ENCODE results near the gene SPCS2.

SPCS2 gene

GRCh38 chr11:74978041-74978440 lies 29.0 kb downstream of the SPCS2 start:
- no peak overlapping the region for H3K4ac ChIP-seq (ENCODE audit: low read depth, low read length)
- H3K4me1 ChIP-seq (ENCODE audit: control insufficient read depth in 1 of 2, insufficient read depth in 2 of 2, low read length in 2 of 2): no peaks in the 10 kb centered on the region
- no peak overlapping the region for H3K4me2 ChIP-seq (ENCODE audit: low read length)
- no peak overlapping the region for H3K14ac ChIP-seq (ENCODE audit: low read length)
- H4K91ac ChIP-seq (ENCODE audit: low read depth, low read length): no peak overlapping the region
- no peaks in the 10 kb centered on the region for H3K79me2 ChIP-seq (ENCODE audit: control insufficient read depth, insufficient read depth, low read length, poor library complexity)
- no peak overlapping the region for H2AK5ac ChIP-seq (ENCODE audit: low read length)
- H2BK12ac ChIP-seq (ENCODE audit: low read length): no peak overlapping the region
- no peak overlapping the region for H2AFZ ChIP-seq (ENCODE audit: insufficient read depth, low read length, poor library complexity)
- H4K12ac ChIP-seq (ENCODE audit: low read depth, low read length): no peak overlapping the region
- H3K27me3 ChIP-seq (ENCODE audit: insufficient read depth, low read length): no peaks in the 10 kb centered on the region
- H3K9ac ChIP-seq (ENCODE audit: low read length): no peak overlapping the region
- no peaks in the 10 kb centered on the region for H3K9me3 ChIP-seq (ENCODE audit: insufficient read depth, low read depth, low read length)
- H3K23ac ChIP-seq (ENCODE audit: low read length): no peak overlapping the region
- no peak overlapping the region for H3K27ac ChIP-seq (ENCODE audit: low read depth, low read length)
- no peaks in the 10 kb centered on the region for H3K79me1 ChIP-seq (ENCODE audit: low read length)
- no peak overlapping the region for H2BK120ac ChIP-seq (ENCODE audit: insufficient read depth, low read length, poor library complexity)
- DNase-seq: no peak
- H2BK5ac ChIP-seq (ENCODE audit: low read depth, low read length, poor library complexity): no peak overlapping the region
- no peak overlapping the region for H3K4me3 ChIP-seq (ENCODE audit: low read depth, low read length)
- no CpG with 5 or more reads among the region's 4 CpGs for WGBS (ENCODE audit: extremely low coverage, insufficient coverage, insufficient read length)
- peaks cover 6 to 19% of the 10 kb centered on the region in 2 experiments for H3K36me3 ChIP-seq (ENCODE audit: control insufficient read depth in 1 of 2, insufficient read depth in 2 of 2, low read length in 2 of 2)
- no peak overlapping the region for H4K8ac ChIP-seq (ENCODE audit: low read depth, low read length)
- no peak overlapping the region for H3K18ac ChIP-seq (ENCODE audit: low read length)

DNA sequence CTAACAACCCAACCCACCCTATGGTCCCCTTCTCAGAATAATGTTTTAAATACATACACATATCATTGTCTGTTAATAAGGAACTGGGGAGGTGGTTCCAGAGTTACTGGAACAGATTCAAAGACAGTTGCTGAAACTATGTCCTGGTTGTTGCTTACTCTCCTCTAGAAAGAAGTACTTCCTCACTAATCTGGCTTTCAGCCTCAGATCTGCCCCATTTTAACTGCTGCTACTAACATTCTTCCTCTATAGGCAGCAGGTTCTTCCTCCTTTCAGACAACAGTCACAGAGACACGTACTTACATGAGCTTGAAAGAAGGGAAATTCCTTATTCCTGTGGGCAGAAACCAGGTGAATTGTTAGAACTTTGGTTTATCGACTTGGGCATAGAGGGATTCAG lies 31.6 kb downstream of the SPCS2 start:
- Histone ChIP-seq H2BK120ac (ENCODE audit: insufficient read depth, low read length, poor library complexity) (no peak overlapping the region), H4K12ac (ENCODE audit: low read depth, low read length) (no peak overlapping the region), H3K14ac (ENCODE audit: low read length) (no peak overlapping the region), H3K9ac (ENCODE audit: low read length) (no peak overlapping the region), H3K27ac (ENCODE audit: low read depth, low read length) (no peak overlapping the region), H3K27me3 (ENCODE audit: insufficient read depth, low read length) (no peaks in the 10 kb centered on the region), H3K4me2 (ENCODE audit: low read length) (no peak overlapping the region), H3K79me1 (ENCODE audit: low read length) (no peaks in the 10 kb centered on the region), H3K18ac (ENCODE audit: low read length) (no peak overlapping the region), H3K9me3 (ENCODE audit: insufficient read depth, low read depth, low read length) (no peaks in the 10 kb centered on the region), H2BK5ac (ENCODE audit: low read depth, low read length, poor library complexity) (no peak overlapping the region), H3K23ac (ENCODE audit: low read length) (no peak overlapping the region), H3K4me3 (ENCODE audit: low read depth, low read length) (no peak overlapping the region), H2AFZ (ENCODE audit: insufficient read depth, low read length, poor library complexity) (no peak overlapping the region), H4K8ac (ENCODE audit: low read depth, low read length) (no peak overlapping the region), H3K79me2 (ENCODE audit: control insufficient read depth, insufficient read depth, low read length, poor library complexity) (no peaks in the 10 kb centered on the region), H3K36me3 (ENCODE audit: control insufficient read depth in 1 of 2, insufficient read depth in 2 of 2, low read length in 2 of 2) (peaks cover 6 to 14% of the 10 kb centered on the region in 2 experiments), H4K91ac (ENCODE audit: low read depth, low read length) (no peak overlapping the region), H3K4me1 (ENCODE audit: control insufficient read depth in 1 of 2, insufficient read depth in 2 of 2, low read length in 2 of 2) (no peaks in the 10 kb centered on the region), H3K4ac (ENCODE audit: low read depth, low read length) (no peak overlapping the region), H2BK12ac (ENCODE audit: low read length) (no peak overlapping the region), H2AK5ac (ENCODE audit: low read length) (no peak overlapping the region)
- no CpG with 5 or more reads among the region's 2 CpGs for WGBS (ENCODE audit: extremely low coverage, insufficient coverage, insufficient read length)
- DNase-seq: no peak

- Histone ChIP-seq H3K18ac (ENCODE audit: low read length) (no peak overlapping the region), H2BK5ac (ENCODE audit: low read depth, low read length, poor library complexity) (no peak overlapping the region), H3K27ac (ENCODE audit: low read depth, low read length) (no peak overlapping the region), H3K79me1 (ENCODE audit: low read length) (no peaks in the 10 kb centered on the region), H2AK5ac (ENCODE audit: low read length) (no peak overlapping the region), H4K91ac (ENCODE audit: low read depth, low read length) (no peak overlapping the region), H3K23ac (ENCODE audit: low read length) (peak overlapping the region; percentile 73), H3K9me3 (ENCODE audit: insufficient read depth, low read depth, low read length) (no peaks in the 10 kb centered on the region), H4K8ac (ENCODE audit: low read depth, low read length) (no peak overlapping the region), H3K14ac (ENCODE audit: low read length) (no peak overlapping the region), H3K9ac (ENCODE audit: low read length) (no peak overlapping the region), H2BK12ac (ENCODE audit: low read length) (no peak overlapping the region), H3K27me3 (ENCODE audit: insufficient read depth, low read length) (no peaks in the 10 kb centered on the region), H3K36me3 (ENCODE audit: control insufficient read depth in 1 of 2, insufficient read depth in 2 of 2, low read length in 2 of 2) (peaks cover 6 to 14% of the 10 kb centered on the region in 2 experiments), H4K12ac (ENCODE audit: low read depth, low read length) (no peak overlapping the region), H3K4ac (ENCODE audit: low read depth, low read length) (no peak overlapping the region), H3K4me2 (ENCODE audit: low read length) (no peak overlapping the region), H2BK120ac (ENCODE audit: insufficient read depth, low read length, poor library complexity) (no peak overlapping the region), H3K4me1 (ENCODE audit: control insufficient read depth in 1 of 2, insufficient read depth in 2 of 2, low read length in 2 of 2) (no peaks in the 10 kb centered on the region), H3K4me3 (ENCODE audit: low read depth, low read length) (no peak overlapping the region), H2AFZ (ENCODE audit: insufficient read depth, low read length, poor library complexity) (no peak overlapping the region), H3K79me2 (ENCODE audit: control insufficient read depth, insufficient read depth, low read length, poor library complexity) (no peaks in the 10 kb centered on the region)
- WGBS (ENCODE audit: extremely low coverage, insufficient coverage, insufficient read length): no CpG with 5 or more reads among the region's 1 CpG
- DNase-seq: no peak
Observed at GRCh38 chr11:74981888-74982287, 32.8 kb downstream of the SPCS2 start.

DNA sequence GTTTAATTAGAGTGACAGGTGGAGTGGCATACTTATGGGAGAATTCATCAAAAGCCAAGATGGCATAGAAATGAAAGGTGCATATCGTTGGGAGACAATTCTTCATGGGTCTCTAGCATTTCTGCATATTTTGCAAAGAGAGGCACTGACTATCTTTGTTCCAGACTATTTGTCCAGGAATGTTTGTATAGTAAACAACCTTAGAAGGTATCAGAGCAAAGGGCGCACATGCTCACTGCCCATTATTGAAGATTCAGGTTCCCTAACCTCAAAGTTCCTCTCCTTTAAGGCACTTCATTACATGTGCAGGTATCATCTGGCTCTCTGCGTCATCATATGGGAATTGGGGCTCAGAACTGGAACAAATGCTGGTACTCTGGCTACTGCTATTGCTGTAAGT lies 35.0 kb downstream of the SPCS2 start:
- Histone ChIP-seq H3K4me1 (ENCODE audit: control insufficient read depth in 1 of 2, insufficient read depth in 2 of 2, low read length in 2 of 2) (no peaks in the 10 kb centered on the region), H3K79me1 (ENCODE audit: low read length) (peaks cover 3% of the 10 kb centered on the region)

More for the DNA sequence above, 35.0 kb downstream of the SPCS2 start:
- Histone ChIP-seq H4K12ac (ENCODE audit: low read depth, low read length) (no peak overlapping the region), H2BK5ac (ENCODE audit: low read depth, low read length, poor library complexity) (no peak overlapping the region), H3K18ac (ENCODE audit: low read length) (no peak overlapping the region), H3K4me3 (ENCODE audit: low read depth, low read length) (no peak overlapping the region), H2AK5ac (ENCODE audit: low read length) (no peak overlapping the region), H3K4me2 (ENCODE audit: low read length) (no peak overlapping the region), H3K27ac (ENCODE audit: low read depth, low read length) (no peak overlapping the region), H3K27me3 (ENCODE audit: insufficient read depth, low read length) (no peaks in the 10 kb centered on the region), H3K23ac (ENCODE audit: low read length) (no peak overlapping the region), H3K14ac (ENCODE audit: low read length) (no peak overlapping the region), H2BK12ac (ENCODE audit: low read length) (no peak overlapping the region), H4K8ac (ENCODE audit: low read depth, low read length) (no peak overlapping the region), H3K9ac (ENCODE audit: low read length) (no peak overlapping the region), H4K91ac (ENCODE audit: low read depth, low read length) (no peak overlapping the region), H3K4ac (ENCODE audit: low read depth, low read length) (no peak overlapping the region), H3K9me3 (ENCODE audit: insufficient read depth, low read depth, low read length) (no peaks in the 10 kb centered on the region), H3K36me3 (ENCODE audit: control insufficient read depth in 1 of 2, insufficient read depth in 2 of 2, low read length in 2 of 2) (peaks cover 3 to 9% of the 10 kb centered on the region in 2 experiments), H2AFZ (ENCODE audit: insufficient read depth, low read length, poor library complexity) (no peak overlapping the region), H2BK120ac (ENCODE audit: insufficient read depth, low read length, poor library complexity) (no peak overlapping the region), H3K79me2 (ENCODE audit: control insufficient read depth, insufficient read depth, low read length, poor library complexity) (peaks cover 2% of the 10 kb centered on the region)
- DNase-seq: peak in 1 of 2 donors; percentile 18
- WGBS (ENCODE audit: extremely low coverage, insufficient coverage, insufficient read length): no CpG with 5 or more reads among the region's 3 CpGs
